GM13976 (cell line): ENCODE measurements around the gene IQSEC3.
A peak's percentile ranks its signal among the peaks of the same experiment; 100 is the strongest.
"Not testable (repeated sequence)": the region's sequence is repeated elsewhere in the genome, so short reads cannot be mapped to it uniquely, and the experiment has no call there.

Experiments
- DNase-seq: peaks from one replicate; pipeline ENCODE4 v3.0.0; 2012; ENCODE audit warnings: low spot score
- CTCF ChIP-seq: IDR thresholded peaks from 2 replicates; pipeline ENCODE4 v1.5.1; 2012; ENCODE audit warnings: borderline replicate concordance, mild to moderate bottlenecking; ENCODE audit not compliant: insufficient read depth; ENCODE audit errors: extremely low read depth, missing control alignments, control extremely low read depth
- in situ Hi-C: fragments of 300-500 bp; cut with MboI; formaldehyde crosslinking; loops from one replicate; pipeline ENCODE4 v1.12.0; 2022; ENCODE audit warnings: low sequenced_read_pairs, mixed read lengths, inconsistent platforms; ENCODE audit not compliant: unreplicated experiment

The IQSEC3 gene

DNA sequence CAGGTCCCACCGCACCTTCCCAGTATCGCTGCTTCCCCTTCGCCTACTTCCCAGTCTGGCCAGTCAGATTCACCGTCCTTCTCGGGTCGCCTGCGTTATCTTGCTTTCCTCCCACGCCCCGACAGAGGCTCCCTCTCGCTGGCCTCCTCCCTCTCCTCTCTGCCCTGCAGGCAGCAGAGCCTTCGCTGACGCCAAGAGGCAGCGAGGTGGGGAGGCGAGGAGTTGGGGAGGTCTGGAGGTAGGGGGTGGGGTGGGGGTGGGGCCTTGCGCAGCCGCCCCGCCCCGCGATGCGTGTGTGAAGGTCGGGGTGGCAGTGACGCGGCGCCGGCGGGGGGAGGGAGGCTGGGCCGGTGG, at the start of gene IQSEC3:
Gene IQSEC3 (plus strand): TSS at position 340 of the 354 bp plus-strand sequence. CDS start 116 bp downstream, outside the sequence.
- in situ Hi-C loops, DNase-seq: not testable (repeated sequence)

- in situ Hi-C loops, DNase-seq: not testable (repeated sequence)
These were observed 48.9 kb upstream of the IQSEC3 start for GRCh38 chr12:17370-18340.

DNA sequence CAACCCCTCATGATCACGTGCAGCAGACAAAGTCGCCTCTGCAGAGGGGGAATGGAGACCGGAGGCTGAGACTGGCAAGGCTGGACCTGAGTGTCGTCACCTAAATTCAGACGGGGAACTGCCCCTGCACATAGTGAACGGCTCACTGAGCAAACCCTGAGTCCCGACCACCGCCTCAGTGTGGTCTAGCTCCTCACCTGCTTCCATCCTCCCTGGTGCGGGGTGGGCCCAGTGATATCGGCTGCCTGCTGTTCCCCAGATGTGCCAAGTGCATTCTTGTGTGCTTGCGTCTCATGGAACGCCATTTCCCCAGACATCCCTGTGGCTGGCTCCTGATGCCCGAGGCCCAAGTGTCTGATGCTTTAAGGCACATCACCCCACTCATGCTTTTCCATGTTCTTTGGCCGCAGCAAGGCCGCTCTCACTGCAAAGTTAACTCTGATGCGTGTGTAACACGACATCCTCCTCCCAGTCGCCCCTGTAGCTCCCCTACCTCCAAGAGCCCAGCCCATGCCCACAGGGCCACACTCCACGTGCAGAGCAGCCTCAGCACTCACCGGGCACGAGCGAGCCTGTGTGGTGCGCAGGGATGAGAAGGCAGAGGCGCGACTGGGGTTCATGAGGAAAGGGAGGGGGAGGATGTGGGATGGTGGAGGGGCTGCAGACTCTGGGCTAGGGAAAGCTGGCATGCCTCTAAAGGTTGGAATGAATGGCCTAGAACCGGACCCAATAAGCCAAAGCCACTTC, 47.6 kb upstream of the IQSEC3 start:
- in situ Hi-C loops, DNase-seq: not testable (repeated sequence)

DNA sequence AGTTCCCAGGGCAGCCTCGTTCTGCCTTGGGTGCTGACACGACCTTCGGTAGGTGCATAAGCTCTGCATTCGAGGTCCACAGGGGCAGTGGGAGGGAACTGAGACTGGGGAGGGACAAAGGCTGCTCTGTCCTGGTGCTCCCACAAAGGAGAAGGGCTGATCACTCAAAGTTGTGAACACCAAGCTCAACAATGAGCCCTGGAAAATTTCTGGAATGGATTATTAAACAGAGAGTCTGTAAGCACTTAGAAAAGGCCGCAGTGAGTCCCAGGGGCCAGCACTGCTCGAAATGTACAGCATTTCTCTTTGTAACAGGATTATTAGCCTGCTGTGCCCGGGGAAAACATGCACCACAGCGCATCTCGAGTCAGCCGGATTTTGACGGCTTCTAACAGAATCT, 46.7 kb upstream of the IQSEC3 start:
- in situ Hi-C loops = not testable (repeated sequence)

GRCh38 chr12:20757-21156, 45.8 kb upstream of the IQSEC3 start:
- TF ChIP-seq CTCF = no peak
- in situ Hi-C loops = no loop called here
- DNase-seq = peak; percentile 18

More for the DNA sequence above, 46.7 kb upstream of the IQSEC3 start:
- not testable (repeated sequence) for DNase-seq

- peak; percentile 72 for DNase-seq
- TF ChIP-seq CTCF = no peak
- in situ Hi-C loops = no loop called here
These were observed 45.0 kb upstream of the IQSEC3 start for GRCh38 chr12:21301-22189.

GRCh38 chr12:22190-22529, 44.4 kb upstream of the IQSEC3 start:
- peak; percentile 6 for TF ChIP-seq CTCF
- in situ Hi-C loops = no loop called here
- DNase-seq = no peak

DNA sequence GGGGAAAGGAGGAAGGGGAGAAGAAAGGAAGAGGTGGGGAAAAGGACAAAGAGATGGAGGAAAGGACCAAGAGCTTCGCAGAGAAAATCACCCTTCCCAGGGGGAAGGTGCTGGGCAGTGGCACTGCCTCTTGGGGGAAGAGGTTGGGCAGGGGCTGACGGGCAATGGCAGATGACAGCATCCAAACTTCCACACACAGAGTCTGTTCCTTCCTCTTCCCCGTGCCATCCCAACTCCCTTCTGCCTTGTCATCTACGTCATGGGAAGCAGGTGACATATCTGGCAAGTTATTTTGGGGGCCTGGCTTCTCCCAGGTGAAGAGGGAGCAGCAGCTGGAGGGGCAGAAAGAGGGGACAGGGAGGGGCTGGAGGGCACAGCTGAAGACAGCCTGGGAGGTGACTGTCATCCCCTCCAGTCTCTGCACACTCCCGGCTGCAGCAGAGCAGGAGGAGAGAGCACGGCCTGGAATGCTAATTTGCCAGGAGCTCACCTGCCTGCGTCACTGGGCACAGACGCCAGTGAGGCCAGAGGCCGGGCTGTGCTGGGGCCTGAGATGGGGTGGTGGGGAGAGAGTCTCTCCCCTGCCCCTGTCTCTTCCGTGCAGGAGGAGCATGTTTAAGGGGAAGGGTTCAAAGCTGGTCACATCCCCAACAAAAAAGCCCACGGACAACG, 43.9 kb upstream of the IQSEC3 start:
- in situ Hi-C loops = no loop called here
- TF ChIP-seq CTCF = no peak
- DNase-seq = peak; percentile 22

- in situ Hi-C loops, DNase-seq: not testable (repeated sequence)
These were observed 38.7 kb upstream of the IQSEC3 start for GRCh38 chr12:27904-28303.

DNA sequence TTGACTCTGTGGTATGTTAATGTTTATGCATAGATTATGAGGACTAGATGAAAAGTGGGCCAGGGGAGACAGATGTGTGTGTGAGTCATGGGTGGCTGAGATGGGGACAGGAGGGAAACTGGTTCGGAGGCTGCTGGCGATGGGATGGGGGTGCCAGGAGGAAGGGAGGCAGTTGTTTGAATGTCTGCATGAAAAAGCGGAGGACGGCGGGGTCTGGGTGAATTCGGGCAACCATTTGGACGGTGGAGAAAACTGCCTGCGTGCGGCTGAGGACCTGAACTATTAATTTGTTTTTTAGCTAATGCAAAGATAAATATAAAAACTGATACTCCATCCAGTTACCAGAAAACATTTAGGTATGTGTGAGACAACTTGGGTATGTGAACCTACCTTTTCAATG, 27.8 kb upstream of the IQSEC3 start:
- in situ Hi-C loops, DNase-seq: not testable (repeated sequence)

- DNase-seq, in situ Hi-C loops: not testable (repeated sequence)
These were observed 26.9 kb upstream of the IQSEC3 start for GRCh38 chr12:39555-40265.

DNA sequence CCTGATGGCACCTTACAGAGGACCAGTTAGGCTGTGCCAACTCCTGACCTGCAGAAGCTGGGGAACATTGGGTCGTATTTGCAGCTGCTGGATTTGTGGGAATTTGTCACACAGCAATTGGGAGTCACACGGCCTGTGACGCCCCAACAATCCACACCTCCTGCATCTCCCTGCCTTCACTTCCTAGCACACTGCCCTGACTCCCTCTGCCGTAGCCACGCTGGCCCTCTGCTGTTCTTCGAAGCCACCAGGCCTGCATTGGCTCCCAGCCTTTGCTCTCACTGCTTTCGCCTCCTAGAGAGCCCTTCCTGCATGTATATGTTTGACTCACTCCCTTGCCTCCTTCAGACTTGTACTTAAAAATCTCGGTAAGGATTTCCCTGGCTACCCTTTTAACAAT, 22.2 kb upstream of the IQSEC3 start:
- DNase-seq, in situ Hi-C loops: not testable (repeated sequence)
